Measurements from ENCODE around the gene CDH6. TPM values are rescaled to one million over a fixed set of nuclear protein-coding genes. Genes with fewer than 3 reads are reported as not detected.

Gene CDH6
- total and polyA plus RNA-seq, 10 of the 15 experiments (the other 5 are each of a cell fraction or from before 2014, with no cell fraction given), result 0.01 TPM; not detected in 9

DNA sequence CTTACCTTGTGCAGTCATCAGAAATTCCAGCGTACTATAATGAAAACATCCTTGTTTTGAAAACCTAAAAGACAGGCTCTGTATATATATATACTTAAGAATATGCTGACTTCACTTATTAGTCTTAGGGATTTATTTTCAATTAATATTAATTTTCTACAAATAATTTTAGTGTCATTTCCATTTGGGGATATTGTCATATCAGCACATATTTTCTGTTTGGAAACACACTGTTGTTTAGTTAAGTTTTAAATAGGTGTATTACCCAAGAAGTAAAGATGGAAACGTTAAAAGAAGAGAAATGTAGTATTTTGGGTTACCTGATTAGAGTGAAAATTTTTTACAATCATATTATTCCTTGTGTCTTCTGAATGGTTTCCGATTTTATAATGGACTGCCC is 131.4 kb downstream of the CDH6 start:
- H3K4me2 ChIP-seq (ENCODE audit: control insufficient read depth, insufficient read depth), result no peak overlapping the region
- DNase-seq (ENCODE audit: low read depth, low spot score), result no peak
- no peak overlapping the region for H2AFZ ChIP-seq (ENCODE audit: control insufficient read depth, low read depth, low read length)
- H3K79me2 ChIP-seq (ENCODE audit: control insufficient read depth, insufficient read depth, low read length), result no peaks in the 10 kb centered on the region
- no peak for FAIRE-seq
- WGBS (ENCODE audit: insufficient coverage, insufficient replicate concordance, low lambda C conversion rate, missing lambda C conversion rate), result 14% methylated on average over 3 of the region's 3 CpGs
- H3K27ac ChIP-seq (ENCODE audit: control insufficient read depth, insufficient read depth), result no peak overlapping the region
- TF ChIP-seq, protein P1, sequence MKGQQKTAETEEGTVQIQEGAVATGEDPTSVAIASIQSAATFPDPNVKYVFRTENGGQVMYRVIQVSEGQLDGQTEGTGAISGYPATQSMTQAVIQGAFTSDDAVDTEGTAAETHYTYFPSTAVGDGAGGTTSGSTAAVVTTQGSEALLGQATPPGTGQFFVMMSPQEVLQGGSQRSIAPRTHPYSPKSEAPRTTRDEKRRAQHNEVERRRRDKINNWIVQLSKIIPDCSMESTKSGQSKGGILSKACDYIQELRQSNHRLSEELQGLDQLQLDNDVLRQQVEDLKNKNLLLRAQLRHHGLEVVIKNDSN (IDR thresholded peaks at IDR 0.05; ENCODE audit: borderline replicate concordance, extremely low read length, insufficient read depth, low read depth, low read length), result no peak
- no peak for TF ChIP-seq PBX3 (IDR thresholded peaks at IDR 0.05; ENCODE audit: insufficient replicate concordance, low read depth, low read length)
- no peak for TF ChIP-seq CBX5 (IDR thresholded peaks at IDR 0.05; ENCODE audit: low read depth)
- TF ChIP-seq MYC (IDR thresholded peaks at IDR 0.05; ENCODE audit: insufficient read depth, insufficient read length, insufficient replicate concordance, low read length, severe bottlenecking), result no peak
- no peak for TF ChIP-seq ZNF274 (IDR thresholded peaks at IDR 0.05; ENCODE audit: insufficient read depth, insufficient read length)
- TF ChIP-seq BCL11A (IDR thresholded peaks at IDR 0.05; ENCODE audit: low read depth, low read length), result no peak
- no peak for TF ChIP-seq CEBPZ (IDR thresholded peaks at IDR 0.05; ENCODE audit: low read depth, low read length)
- no peak for TF ChIP-seq ATF3 (IDR thresholded peaks at IDR 0.05; ENCODE audit: borderline replicate concordance, extremely low read depth, low read depth, low read length)
- TF ChIP-seq TAF1 (IDR thresholded peaks at IDR 0.05; ENCODE audit: borderline replicate concordance, low read depth, low read length), result no peak
- TF ChIP-seq ZNF217 (IDR thresholded peaks at IDR 0.05), result no peak
- no peak for TF ChIP-seq IRF4 (IDR thresholded peaks at IDR 0.05; ENCODE audit: low read depth, low read length)
- TF ChIP-seq, protein P2, sequence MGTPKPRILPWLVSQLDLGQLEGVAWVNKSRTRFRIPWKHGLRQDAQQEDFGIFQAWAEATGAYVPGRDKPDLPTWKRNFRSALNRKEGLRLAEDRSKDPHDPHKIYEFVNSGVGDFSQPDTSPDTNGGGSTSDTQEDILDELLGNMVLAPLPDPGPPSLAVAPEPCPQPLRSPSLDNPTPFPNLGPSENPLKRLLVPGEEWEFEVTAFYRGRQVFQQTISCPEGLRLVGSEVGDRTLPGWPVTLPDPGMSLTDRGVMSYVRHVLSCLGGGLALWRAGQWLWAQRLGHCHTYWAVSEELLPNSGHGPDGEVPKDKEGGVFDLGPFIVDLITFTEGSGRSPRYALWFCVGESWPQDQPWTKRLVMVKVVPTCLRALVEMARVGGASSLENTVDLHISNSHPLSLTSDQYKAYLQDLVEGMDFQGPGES (IDR thresholded peaks at IDR 0.05), result no peak
- TF ChIP-seq POLR2AphosphoS2 (IDR thresholded peaks at IDR 0.05; ENCODE audit: low read depth, low read length), result no peak
- TF ChIP-seq PKNOX1 (IDR thresholded peaks at IDR 0.05), result no peak
- no peak for TF ChIP-seq GATAD2B (conservative IDR thresholded peaks at IDR 0.05; ENCODE audit: low read depth)
- TF ChIP-seq SIN3A (IDR thresholded peaks at IDR 0.05; ENCODE audit: low read depth, low read length), result no peak
- no peak overlapping the region for H3K4me3 ChIP-seq
- H3K9ac ChIP-seq (ENCODE audit: control insufficient read depth, insufficient read depth, low read length), result no peak overlapping the region
- in situ Hi-C loops (cut with MboI), result no loop called here
- H3K9me3 ChIP-seq (replicated peaks; ENCODE audit: control insufficient read depth, insufficient read depth, low read length), result no peaks in the 10 kb centered on the region
- POLR2A ChIA-PET, result no interaction called here
- RAD21 ChIA-PET (ENCODE audit: unreplicated experiment), result no interaction called here
- H3K36me3 ChIP-seq (ENCODE audit: control insufficient read depth in 2 of 2, insufficient read depth in 2 of 2, low read length in 1 of 2), result no peaks in the 10 kb centered on the region
- H3K4me1 ChIP-seq (ENCODE audit: control insufficient read depth, insufficient read depth, low read length), result no peaks in the 10 kb centered on the region
- no peaks in the 10 kb centered on the region; a peak in 1 of 4 replicates for H3K27me3 ChIP-seq (replicated peaks in 1 of 2; ENCODE audit: control insufficient read depth in 2 of 2, insufficient read depth in 2 of 2, low read length in 1 of 2)
- intact Hi-C loops (cut with micrococcal nuclease; ENCODE audit: unreplicated experiment), result no loop called here
- no peak for ATAC-seq
- CTCF ChIA-PET, result no interaction called here
- SMC1A ChIA-PET (ENCODE audit: uncharacterized antibody, unreplicated experiment), result interaction anchor here (1.6 kb wide), 1 partner anchor 19 kb away, joined by 4 read pairs; no protein-coding TSS in a partner anchor
- BruUV-seq (replicated peaks), result no TSS peak
- H4K20me1 ChIP-seq (ENCODE audit: control insufficient read depth, insufficient read depth), result no peaks in the 10 kb centered on the region
